GM20431 (cell line): Measurements from ENCODE around the gene PLCB4.
"Not testable (repeated sequence)": the region's sequence is repeated elsewhere in the genome, so short reads cannot be mapped to it uniquely, and the experiment has no call there.

Experiments
- in situ Hi-C: fragments of 300-500 bp; cut with MseI, MboI; formaldehyde crosslinking; loops from one replicate; pipeline ENCODE4 v1.15.0; 2020; ENCODE audit warnings: low sequenced_read_pairs; ENCODE audit not compliant: unreplicated experiment

The PLCB4 gene

DNA sequence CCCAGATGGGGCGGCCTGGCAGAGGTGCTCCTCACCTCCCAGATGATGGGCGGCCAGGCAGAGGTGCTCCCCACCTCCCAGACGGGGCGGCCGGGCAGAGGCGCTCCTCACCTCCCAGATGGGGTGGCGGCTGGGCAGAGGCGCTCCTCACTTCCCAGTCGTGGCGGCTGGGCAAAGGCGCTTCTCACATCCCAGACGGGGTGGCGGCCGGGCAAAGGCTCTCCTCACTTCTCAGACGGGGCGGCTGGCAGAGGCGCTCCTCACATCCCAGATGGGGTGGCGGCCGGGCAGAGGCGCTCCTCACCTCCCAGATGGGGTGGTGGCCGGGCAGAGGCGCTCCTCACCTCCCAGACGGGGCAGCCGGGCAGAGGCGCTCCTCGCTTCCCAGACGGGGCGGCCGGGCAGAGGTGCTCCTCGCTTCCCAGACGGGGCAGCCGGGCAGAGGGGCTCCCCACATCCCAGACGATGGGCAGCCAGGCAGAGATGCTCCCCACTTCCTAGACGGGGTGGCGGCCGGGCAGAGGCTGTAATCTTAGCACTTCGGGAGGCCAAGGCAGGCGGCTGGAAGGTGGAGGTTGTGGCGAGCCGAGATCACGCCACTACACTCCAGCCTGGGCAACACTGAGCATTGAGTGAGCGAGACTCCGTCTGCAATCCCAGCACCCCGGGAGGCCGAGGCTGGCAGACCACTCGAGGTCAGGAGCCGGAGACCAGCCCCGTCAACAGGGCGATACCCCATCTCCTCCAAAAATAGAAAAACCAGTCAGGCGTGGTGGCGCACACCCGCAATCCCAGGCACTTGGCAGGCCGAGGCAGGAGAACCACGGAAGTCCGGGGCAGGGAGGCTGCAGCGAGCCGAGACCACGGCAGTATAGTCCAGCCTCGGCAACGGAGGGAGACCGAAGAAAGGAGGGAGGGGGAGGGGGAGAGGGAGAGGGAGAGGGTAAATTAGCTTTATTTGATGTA lies 316.7 kb downstream of the PLCB4 start:
- in situ Hi-C loops, result not testable (repeated sequence)

DNA sequence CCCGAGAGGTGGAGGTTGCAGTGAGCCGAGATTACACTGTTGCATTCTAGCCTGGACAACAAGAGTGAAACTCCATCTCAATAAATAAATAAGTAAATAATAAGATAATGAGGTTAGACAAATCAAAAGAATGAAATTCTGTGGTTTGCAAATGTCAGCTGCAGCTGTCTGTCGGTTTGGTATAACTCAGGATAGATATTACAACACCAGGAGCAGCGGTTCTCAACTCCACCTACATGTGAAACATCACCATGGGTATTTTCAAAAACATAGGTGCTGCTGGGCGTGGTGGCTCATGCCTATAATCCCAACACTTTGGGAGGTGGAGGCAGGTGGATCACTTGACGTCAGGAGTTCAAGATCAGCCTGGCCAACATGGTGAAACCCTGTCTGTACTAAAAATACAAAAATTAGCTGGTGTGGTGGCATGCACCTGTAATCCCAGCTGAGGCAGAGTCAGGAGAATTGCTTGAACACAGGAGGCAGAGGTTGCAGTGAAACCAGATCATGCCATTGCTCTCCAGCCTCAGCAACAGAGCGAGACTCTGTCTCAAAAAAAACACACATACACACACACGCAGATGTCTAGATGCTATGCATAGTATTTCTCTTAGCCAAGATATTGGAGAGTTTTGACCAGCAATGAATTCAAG lies 319.4 kb downstream of the PLCB4 start:
- in situ Hi-C loops, result no loop called here

DNA sequence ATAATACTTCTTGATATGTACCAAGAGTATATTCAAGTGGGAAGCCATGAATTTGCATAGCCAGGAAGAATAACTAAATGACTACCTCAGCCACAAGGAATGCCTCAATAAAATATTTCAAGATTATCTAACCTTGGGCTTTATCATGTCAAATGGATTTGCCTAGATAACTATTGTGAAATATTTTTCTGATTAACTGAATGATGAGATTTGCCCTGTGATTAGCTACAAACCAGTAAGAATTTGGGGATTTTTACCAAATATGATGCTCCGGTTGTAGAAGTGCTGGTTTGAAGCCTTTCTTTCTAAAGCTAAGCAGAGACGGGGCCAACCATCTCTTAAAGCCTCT lies 319.9 kb downstream of the PLCB4 start:
- in situ Hi-C loops, result no loop called here

DNA sequence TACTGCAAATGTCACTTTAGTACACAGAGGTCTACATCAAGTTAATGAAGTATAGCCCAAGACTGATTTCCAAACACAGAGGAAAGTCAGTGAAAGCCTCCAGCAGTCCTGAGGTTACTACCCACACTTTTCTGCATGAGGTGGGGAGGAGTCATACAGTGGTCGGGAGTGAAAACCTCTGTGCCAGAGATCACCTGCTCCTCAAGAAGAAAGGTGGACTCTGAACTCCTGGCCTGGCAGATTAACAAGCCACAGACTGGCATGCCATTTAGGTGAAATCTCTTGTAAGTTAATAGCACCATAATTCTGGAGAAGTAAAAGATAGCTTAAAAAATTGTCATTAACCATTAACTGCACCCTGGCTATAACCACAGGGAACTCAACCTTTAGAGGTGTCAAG lies 320.5 kb downstream of the PLCB4 start:
- in situ Hi-C loops, result no loop called here

DNA sequence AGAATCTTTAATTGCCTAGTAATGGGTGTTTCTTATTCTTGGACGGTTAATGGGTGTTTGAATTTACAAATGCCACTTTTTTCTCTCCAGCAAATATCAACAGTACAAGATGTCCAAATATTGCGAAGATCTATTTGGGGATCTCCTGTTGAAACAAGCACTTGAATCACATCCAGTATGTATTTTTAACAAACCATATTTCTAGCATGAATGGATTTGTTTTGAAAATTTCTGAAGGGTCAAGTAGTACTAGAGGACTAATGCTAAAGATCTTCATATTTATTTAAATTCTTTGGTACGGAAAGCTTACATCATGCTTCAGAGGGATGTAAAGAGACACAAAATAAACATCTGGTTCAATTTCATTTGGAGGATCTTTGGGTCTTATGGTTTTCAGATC lies 321.6 kb downstream of the PLCB4 start:
- in situ Hi-C loops, result no loop called here

DNA sequence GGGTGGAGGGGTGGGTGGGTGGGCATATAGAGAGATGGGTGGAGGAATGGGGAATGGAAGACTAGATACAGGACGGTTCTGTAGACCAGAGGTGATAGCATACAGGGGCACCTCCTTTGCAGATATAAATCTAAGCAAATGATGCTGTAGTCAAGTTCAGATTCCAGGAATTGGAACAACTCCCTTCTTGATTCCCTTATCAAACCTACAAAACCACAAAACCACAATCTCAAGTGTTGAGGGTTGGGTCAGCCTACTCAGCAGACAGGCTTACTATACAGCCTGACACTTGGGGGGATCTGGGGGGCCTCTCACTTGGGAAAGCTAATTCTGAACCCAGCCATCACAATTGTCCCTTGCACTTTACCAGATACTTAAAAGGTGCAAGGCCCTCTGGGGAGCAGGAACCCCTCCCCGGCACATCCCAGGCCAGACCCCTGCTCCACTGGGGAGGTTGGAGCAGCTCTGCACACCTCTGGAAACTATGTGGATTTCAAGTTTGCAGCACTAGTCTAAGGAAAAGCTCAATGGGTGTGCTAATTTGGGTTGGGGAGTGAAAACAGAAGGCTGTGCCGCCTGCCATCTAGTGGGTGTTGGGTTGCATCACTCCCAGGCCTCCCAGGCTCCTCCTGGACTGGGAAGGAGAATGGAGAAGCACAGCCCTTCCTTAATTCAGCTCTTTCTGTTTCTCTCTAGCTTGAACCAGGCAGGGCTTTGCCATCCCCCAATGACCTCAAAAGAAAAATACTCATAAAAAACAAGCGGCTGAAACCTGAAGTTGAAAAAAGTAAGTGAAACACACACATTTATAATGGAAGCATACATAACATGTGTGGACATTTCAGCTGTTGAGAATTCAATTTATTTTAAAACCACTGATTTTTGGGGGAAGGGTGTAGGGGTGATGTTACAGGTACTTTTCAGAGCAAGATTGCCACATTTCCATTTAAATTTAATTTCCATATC lies 324.3 kb downstream of the PLCB4 start:
- in situ Hi-C loops, result no loop called here

DNA sequence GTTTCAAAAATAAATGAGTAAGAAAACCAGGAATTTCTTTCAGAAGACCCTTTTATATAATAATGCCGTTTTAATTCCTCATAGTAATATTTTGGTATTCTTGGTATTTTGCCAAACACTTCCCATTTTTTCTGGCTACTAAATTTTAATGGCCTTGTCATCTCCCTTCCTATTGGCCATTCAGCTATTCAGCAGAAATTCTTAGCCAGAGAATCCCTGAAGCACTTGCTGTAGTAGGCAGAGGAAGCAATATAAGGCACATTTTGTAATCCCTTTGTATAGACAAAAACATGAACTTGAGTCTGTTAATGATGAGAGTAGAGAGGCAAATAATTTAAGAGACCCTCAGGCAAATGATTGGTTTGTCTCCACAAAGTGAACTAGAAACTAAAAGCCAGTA lies 327.1 kb downstream of the PLCB4 start:
- in situ Hi-C loops, result no loop called here

DNA sequence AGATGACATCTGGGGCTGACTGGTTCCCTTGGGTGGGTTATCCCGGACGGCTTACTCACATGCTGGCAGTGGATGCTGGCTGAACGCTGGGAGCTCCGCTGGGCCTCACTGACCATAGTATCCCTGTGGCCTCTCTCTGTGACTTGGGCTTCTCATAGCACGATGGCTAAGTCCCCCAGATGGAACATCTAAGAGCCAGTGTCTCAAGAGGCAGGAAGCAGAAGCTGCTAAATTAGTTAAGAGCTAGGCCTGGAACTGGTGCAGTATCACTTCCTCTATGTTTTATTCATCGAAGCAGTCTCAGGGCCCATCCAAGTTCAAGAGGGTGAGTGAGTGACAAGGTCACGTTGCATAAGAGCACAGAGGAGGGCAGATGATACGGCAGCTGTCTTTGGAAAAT lies 329.0 kb downstream of the PLCB4 start:
- in situ Hi-C loops, result no loop called here

DNA sequence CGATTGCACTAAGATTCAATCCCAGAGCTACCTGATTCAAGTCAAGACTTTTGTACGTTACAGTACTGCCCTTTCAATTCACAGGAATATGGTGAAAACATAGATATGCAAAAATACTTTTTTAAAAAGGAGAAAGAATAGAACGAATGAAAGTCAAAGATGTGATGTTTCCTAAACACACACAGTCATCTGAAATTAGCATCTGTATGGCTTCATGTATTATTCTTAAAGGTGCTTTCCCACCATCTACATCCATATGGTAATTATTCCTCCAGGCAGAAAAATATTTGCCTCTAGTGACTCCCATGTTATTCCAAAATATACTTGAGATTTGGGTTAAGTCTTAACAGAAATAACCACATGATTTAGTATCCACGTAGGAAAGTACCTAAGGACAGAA lies 330.0 kb downstream of the PLCB4 start:
- in situ Hi-C loops, result no loop called here

DNA sequence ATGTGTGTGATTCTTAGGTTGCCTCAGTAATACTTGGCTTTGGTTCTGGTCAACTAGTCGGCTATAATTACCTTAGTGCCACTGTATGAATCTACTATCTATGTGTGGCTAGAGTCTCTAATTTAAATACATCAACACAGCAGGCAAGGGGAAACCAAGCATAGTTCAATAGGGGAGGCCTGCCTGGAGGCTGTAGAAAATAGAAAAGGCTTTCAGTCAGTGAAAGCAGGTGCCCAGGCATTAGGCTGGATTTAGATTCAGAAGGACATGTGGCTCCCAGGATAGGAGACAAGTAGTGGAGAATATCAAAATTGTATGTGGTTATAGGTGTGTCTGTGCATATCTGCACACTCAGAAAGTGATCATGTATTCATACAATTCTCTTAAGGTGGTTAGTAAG lies 330.4 kb downstream of the PLCB4 start:
- in situ Hi-C loops, result no loop called here

DNA sequence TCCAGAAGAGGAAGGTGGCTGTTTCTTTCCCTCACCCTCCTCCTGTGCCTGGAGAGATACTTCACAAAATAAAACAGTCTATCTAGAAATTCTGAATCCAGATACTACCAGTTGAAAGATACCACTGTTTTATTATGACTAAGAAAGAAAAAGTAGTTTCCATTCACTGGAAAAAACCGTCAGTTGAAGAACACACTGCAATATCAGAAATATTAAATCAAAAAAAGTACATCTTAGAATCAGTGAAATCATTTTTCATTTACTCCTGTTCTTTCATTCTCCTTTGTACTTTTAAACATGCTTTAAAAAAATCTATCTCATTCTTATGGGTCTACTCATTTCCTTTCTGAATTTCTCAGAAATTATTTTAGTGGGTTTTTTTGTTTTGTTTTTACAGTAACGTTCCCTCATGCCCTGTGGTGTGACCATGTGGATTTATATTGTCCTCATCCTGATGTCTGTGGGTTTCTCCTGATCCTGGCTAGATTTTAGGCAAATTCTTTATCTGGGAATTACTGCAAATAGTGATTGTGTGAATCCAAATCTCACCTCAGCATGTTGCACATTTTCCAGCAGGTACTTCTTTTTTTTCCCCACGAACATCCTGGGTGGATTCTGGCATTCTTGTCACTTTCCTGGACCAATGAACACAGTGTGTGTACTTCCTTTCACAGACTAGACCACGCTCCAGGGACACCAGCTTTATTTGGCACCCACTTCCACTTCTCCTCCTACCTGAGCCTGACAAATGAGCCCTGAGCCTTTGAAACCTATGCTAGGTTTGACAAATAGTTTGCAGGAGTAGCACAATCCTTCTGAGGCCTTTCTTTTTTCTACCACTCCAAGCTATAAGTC lies 331.5 kb downstream of the PLCB4 start:
- in situ Hi-C loops, result loop anchor here (25.0 kb wide), 1 partner anchor 537 kb away; no protein-coding TSS in a partner anchor

DNA sequence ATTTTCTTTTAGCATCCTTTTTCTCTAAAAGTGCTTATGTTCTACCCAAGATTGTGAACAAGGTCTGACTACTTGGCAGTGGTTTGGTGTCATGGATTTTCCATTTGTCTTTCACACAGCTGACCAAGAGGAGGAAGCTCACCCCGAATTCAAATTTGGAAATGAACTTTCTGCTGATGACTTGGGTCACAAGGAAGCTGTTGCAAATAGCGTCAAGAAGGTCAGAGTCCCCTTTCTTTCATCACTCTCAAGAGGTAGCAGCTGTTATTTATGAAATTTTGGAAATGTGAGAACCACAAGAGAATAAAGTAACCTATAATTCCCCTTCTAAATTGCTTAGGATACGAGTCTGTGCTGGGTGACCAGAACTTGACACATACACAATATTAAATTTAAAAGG lies 332.5 kb downstream of the PLCB4 start:
- in situ Hi-C loops, result loop anchor here (25.0 kb wide), 1 partner anchor 536 kb away; no protein-coding TSS in a partner anchor

DNA sequence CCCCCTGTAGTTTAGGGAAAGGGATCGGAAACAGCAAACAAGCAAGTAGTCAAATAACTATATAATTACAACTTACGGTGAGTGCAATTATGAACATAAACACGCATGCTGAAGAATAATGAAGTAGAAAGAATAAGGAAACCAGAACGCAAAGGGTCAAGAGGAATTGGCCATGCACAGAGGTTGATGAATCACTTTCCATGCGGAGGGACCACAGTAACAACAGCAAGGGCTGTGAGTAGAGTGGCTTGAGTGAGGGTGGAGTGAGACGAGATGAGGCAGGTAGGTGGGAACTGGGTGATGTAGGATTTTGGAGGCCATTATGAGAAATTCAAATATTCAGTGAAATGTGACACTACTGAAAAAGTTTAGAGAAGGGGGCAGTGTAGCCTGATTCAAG lies 333.3 kb downstream of the PLCB4 start:
- in situ Hi-C loops, result loop anchor here (25.0 kb wide), 1 partner anchor 535 kb away; no protein-coding TSS in a partner anchor

DNA sequence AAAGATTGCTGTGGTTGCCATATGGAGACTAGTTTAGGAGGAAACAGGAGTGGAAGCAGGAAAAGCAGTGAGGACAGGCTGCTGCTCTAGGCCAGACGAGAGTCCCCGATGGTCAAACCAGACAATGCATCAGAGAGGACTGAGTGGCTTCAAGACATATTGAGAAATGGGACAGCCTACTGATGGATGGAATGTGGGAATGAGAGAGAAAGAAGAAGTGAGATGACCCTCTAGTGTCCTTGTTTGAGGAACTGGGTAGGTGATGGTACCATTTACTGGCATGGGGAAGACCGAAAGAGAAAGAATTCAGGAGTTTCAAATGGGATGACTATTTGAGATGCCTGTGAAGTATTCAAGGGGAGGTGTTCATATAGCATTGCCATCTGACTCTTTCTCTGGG lies 333.7 kb downstream of the PLCB4 start:
- in situ Hi-C loops, result loop anchor here (25.0 kb wide), 1 partner anchor 535 kb away; no protein-coding TSS in a partner anchor

DNA sequence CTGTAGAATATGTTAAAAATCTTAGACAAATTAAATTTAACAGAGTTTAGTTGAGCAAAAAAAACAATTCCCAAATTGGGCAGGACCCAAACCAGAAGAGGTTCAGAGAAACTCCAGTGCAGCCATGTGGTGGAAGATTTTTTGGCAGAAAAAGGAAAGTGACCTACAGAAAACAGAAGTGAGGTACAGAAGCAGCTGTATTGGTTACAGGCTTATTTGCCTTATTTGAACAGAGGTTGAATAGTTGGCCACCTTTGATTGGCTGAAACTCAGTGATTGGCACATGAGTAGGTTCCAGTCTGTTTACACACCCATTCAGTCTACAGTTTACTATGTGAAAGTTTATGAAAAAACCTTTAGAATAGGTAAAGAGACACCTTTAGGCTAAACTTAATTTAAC lies 334.6 kb downstream of the PLCB4 start:
- in situ Hi-C loops, result loop anchor here (25.0 kb wide), 1 partner anchor 534 kb away; no protein-coding TSS in a partner anchor

DNA sequence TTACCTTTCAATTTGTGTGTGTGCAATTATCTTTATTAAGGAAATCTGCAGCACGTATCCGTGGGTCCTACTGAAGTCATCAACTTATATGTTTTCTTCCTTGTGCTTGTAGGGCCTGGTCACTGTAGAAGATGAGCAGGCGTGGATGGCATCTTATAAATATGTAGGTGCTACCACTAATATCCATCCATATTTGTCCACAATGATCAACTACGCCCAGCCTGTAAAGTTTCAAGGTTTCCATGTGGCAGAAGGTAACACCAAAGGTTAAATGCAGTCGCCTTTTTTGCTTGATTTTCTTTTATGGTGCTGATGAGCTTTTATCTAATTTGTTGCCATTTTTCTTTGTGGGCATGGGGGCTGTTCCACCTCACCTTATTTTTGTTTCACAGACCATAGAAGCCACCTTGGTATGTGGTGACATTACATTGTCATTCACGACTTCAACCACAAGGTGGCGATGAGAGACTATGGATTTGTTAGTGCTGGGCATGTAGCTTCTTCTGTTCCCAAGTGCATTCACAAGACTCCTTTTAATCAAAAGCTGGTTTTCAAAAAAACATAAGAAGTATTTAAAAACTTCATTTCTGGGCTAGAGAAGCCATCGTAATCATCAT lies 339.0 kb downstream of the PLCB4 start:
- in situ Hi-C loops, result loop anchor here (25.0 kb wide), 1 partner anchor 529 kb away; no protein-coding TSS in a partner anchor

DNA sequence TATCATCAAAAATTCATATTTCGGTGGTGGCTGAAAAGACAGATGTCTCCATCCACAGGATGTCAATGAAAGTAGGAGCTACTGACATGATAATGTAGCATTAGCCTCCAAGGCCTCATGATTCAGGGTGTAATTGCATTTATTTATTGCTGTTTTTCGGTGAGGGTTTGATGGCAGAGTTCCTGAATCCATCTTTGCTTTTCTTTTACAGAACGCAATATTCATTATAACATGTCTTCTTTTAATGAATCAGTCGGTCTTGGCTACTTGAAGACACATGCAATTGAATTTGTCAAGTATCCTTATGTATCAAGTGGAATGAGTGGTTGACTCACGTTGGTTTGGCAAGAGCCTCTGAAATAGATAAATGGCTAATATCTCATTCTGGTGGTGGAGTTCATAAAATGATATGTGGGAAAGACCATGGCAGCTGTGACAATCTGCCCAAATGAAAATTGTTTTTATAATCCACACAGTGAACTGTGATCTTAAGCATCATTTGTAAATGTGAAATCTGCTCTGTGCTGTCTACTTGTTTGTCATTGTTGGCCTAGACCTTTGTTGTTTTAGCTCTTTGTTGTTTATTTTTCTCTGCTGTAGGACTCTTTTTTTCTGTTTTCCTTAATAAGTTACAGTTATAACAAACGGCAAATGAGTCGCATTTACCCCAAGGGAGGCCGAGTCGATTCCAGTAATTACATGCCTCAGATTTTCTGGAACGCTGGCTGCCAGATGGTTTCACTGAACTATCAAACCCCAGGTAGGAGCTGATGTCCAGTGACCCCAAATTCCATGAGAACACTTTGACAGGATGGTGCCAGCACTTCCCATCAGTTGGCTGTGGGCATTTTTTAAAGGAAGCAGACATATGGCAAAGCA lies 339.8 kb downstream of the PLCB4 start:
- in situ Hi-C loops, result loop anchor here (25.0 kb wide), 1 partner anchor 529 kb away; no protein-coding TSS in a partner anchor

DNA sequence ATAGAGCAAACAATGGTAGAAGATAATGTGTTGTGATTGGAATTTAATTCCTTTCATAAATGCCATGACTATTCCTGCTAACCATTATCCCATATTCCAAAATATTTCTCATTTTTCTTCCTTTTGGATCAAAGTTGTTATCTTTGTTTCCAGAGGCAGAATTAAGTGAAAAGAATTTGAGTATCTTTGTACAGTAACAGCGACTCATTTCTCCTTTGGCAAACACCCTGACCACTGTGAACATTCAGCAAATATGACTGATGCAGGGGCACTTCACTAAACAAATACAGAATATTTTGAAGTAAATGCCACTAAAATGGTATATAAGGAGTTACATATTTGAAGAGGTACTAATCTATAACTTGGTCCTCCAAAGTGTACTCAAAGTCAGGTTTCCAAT lies 340.5 kb downstream of the PLCB4 start:
- in situ Hi-C loops, result loop anchor here (25.0 kb wide), 1 partner anchor 528 kb away; no protein-coding TSS in a partner anchor
